ENCODE results near the gene NUTM2D. TPM values are rescaled to one million over a fixed set of nuclear protein-coding genes. Genes with fewer than 3 reads are reported as not detected.
"Not testable (repeated sequence)": the region's sequence is repeated elsewhere in the genome, so short reads cannot be mapped to it uniquely, and the experiment has no call there.

NUTM2D gene
- total RNA-seq (3.3 TPM), polyA plus RNA-seq (3.4 TPM)
- long read RNA-seq, donor 1 = 0 reads
- long read RNA-seq, donor 2 = 0 reads
- long read RNA-seq, donor 3 = 0 reads
- long read RNA-seq, donor 4 = 0 reads
- long read RNA-seq, donor 5 = 0 reads
- long read RNA-seq, donor 6 = 0 reads
- long read RNA-seq, donor 7 = 0 reads
- long read RNA-seq, donor 8, partial matches to known transcripts = 0 of 1 reads
- long read RNA-seq, donor 8, other reads (novel, unspliced or antisense) = 0 of 1 reads
- long read RNA-seq, donor 9 = 0 reads
- long read RNA-seq, donor 10 = 0 reads

GRCh38 chr10:87357444-87357843 lies at the start of gene NUTM2D:
Gene NUTM2D, plus strand, starts transcription at chr10:87357744. Its CDS starts 522 bp downstream, at chr10:87358266.
- H3K27ac ChIP-seq (ENCODE audit: low read depth in 1 of 2, low read length in 1 of 2); H3K36me3 ChIP-seq (ENCODE audit: control insufficient read depth in 2 of 2, insufficient read depth in 2 of 2, low read length in 1 of 2); H3K4me3 ChIP-seq (ENCODE audit: low read length in 2 of 2); H3K4me1 ChIP-seq (ENCODE audit: control insufficient read depth in 2 of 2, insufficient read depth in 2 of 2, low read length in 2 of 2); H3K27me3 ChIP-seq (ENCODE audit: control insufficient read depth in 2 of 2, insufficient read depth in 1 of 2, low read length in 1 of 2); DNase-seq (ENCODE audit: low read depth in 6 of 9, low spot score in 9 of 9); H3K9me3 ChIP-seq (ENCODE audit: control insufficient read depth in 2 of 2, insufficient read depth in 1 of 2, low read length in 1 of 2): not testable (repeated sequence)
- WGBS = 100% methylated on average over 1 of the region's 3 CpGs

- DNase-seq (ENCODE audit: low read depth in 6 of 9, low spot score in 9 of 9); H3K4me3 ChIP-seq (ENCODE audit: low read length in 2 of 2): not testable (repeated sequence)
Measured at GRCh38 chr10:87308702-87309101, 48.8 kb upstream of the NUTM2D start.

GRCh38 chr10:87309657-87310056 lies 47.9 kb upstream of the NUTM2D start:
- H3K36me3 ChIP-seq (ENCODE audit: control insufficient read depth in 2 of 2, insufficient read depth in 2 of 2, low read length in 1 of 2); H3K9me3 ChIP-seq (ENCODE audit: control insufficient read depth in 2 of 2, insufficient read depth in 1 of 2, low read length in 1 of 2); H3K27me3 ChIP-seq (ENCODE audit: control insufficient read depth in 2 of 2, insufficient read depth in 1 of 2, low read length in 1 of 2); DNase-seq (ENCODE audit: low read depth in 6 of 9, low spot score in 9 of 9); H3K27ac ChIP-seq (ENCODE audit: low read depth in 1 of 2, low read length in 1 of 2); H3K4me3 ChIP-seq (ENCODE audit: low read length in 2 of 2); H3K4me1 ChIP-seq (ENCODE audit: control insufficient read depth in 2 of 2, insufficient read depth in 2 of 2, low read length in 2 of 2): not testable (repeated sequence)

More at GRCh38 chr10:87308702-87309101, 48.8 kb upstream of the NUTM2D start:
- H3K4me1 ChIP-seq (ENCODE audit: control insufficient read depth in 2 of 2, insufficient read depth in 2 of 2, low read length in 2 of 2); H3K27me3 ChIP-seq (ENCODE audit: control insufficient read depth in 2 of 2, insufficient read depth in 1 of 2, low read length in 1 of 2); H3K27ac ChIP-seq (ENCODE audit: low read depth in 1 of 2, low read length in 1 of 2); H3K36me3 ChIP-seq (ENCODE audit: control insufficient read depth in 2 of 2, insufficient read depth in 2 of 2, low read length in 1 of 2); H3K9me3 ChIP-seq (ENCODE audit: control insufficient read depth in 2 of 2, insufficient read depth in 1 of 2, low read length in 1 of 2): not testable (repeated sequence)
- 95% methylated on average over 1 of the region's 1 CpG for WGBS

- H3K27ac ChIP-seq (ENCODE audit: low read depth in 1 of 2, low read length in 1 of 2); DNase-seq (ENCODE audit: low read depth in 6 of 9, low spot score in 9 of 9); H3K9me3 ChIP-seq (ENCODE audit: control insufficient read depth in 2 of 2, insufficient read depth in 1 of 2, low read length in 1 of 2); H3K4me1 ChIP-seq (ENCODE audit: control insufficient read depth in 2 of 2, insufficient read depth in 2 of 2, low read length in 2 of 2); H3K36me3 ChIP-seq (ENCODE audit: control insufficient read depth in 2 of 2, insufficient read depth in 2 of 2, low read length in 1 of 2); H3K27me3 ChIP-seq (ENCODE audit: control insufficient read depth in 2 of 2, insufficient read depth in 1 of 2, low read length in 1 of 2); H3K4me3 ChIP-seq (ENCODE audit: low read length in 2 of 2): not testable (repeated sequence)
- WGBS = 100% methylated on average over 1 of the region's 1 CpG
Measured at GRCh38 chr10:87311521-87311920, 46.0 kb upstream of the NUTM2D start.

GRCh38 chr10:87313649-87314359 lies 43.7 kb upstream of the NUTM2D start:
- not testable (repeated sequence) for DNase-seq (ENCODE audit: low read depth in 6 of 9, low spot score in 9 of 9); H3K27ac ChIP-seq (ENCODE audit: low read depth in 1 of 2, low read length in 1 of 2); H3K4me1 ChIP-seq (ENCODE audit: control insufficient read depth in 2 of 2, insufficient read depth in 2 of 2, low read length in 2 of 2); H3K4me3 ChIP-seq (ENCODE audit: low read length in 2 of 2); H3K9me3 ChIP-seq (ENCODE audit: control insufficient read depth in 2 of 2, insufficient read depth in 1 of 2, low read length in 1 of 2); H3K36me3 ChIP-seq (ENCODE audit: control insufficient read depth in 2 of 2, insufficient read depth in 2 of 2, low read length in 1 of 2); H3K27me3 ChIP-seq (ENCODE audit: control insufficient read depth in 2 of 2, insufficient read depth in 1 of 2, low read length in 1 of 2)
- WGBS = 66% methylated on average over 3 of the region's 3 CpGs

- H3K9me3 ChIP-seq (ENCODE audit: control insufficient read depth in 2 of 2, insufficient read depth in 1 of 2, low read length in 1 of 2); H3K4me3 ChIP-seq (ENCODE audit: low read length in 2 of 2); H3K27me3 ChIP-seq (ENCODE audit: control insufficient read depth in 2 of 2, insufficient read depth in 1 of 2, low read length in 1 of 2); H3K4me1 ChIP-seq (ENCODE audit: control insufficient read depth in 2 of 2, insufficient read depth in 2 of 2, low read length in 2 of 2); H3K27ac ChIP-seq (ENCODE audit: low read depth in 1 of 2, low read length in 1 of 2); H3K36me3 ChIP-seq (ENCODE audit: control insufficient read depth in 2 of 2, insufficient read depth in 2 of 2, low read length in 1 of 2); DNase-seq (ENCODE audit: low read depth in 6 of 9, low spot score in 9 of 9): not testable (repeated sequence)
- 92% methylated on average over 3 of the region's 4 CpGs for WGBS
Measured at GRCh38 chr10:87314360-87314973, 43.1 kb upstream of the NUTM2D start.

GRCh38 chr10:87321505-87321904 lies 36.0 kb upstream of the NUTM2D start:
- not testable (repeated sequence) for H3K27me3 ChIP-seq (ENCODE audit: control insufficient read depth in 2 of 2, insufficient read depth in 1 of 2, low read length in 1 of 2); H3K36me3 ChIP-seq (ENCODE audit: control insufficient read depth in 2 of 2, insufficient read depth in 2 of 2, low read length in 1 of 2)
- 100% methylated on average over 1 of the region's 1 CpG for WGBS

GRCh38 chr10:87324559-87324958 lies 33.0 kb upstream of the NUTM2D start:
- not testable (repeated sequence) for H3K4me3 ChIP-seq (ENCODE audit: low read length in 2 of 2); DNase-seq (ENCODE audit: low read depth in 6 of 9, low spot score in 9 of 9); H3K4me1 ChIP-seq (ENCODE audit: control insufficient read depth in 2 of 2, insufficient read depth in 2 of 2, low read length in 2 of 2); H3K27ac ChIP-seq (ENCODE audit: low read depth in 1 of 2, low read length in 1 of 2); H3K9me3 ChIP-seq (ENCODE audit: control insufficient read depth in 2 of 2, insufficient read depth in 1 of 2, low read length in 1 of 2); H3K27me3 ChIP-seq (ENCODE audit: control insufficient read depth in 2 of 2, insufficient read depth in 1 of 2, low read length in 1 of 2); H3K36me3 ChIP-seq (ENCODE audit: control insufficient read depth in 2 of 2, insufficient read depth in 2 of 2, low read length in 1 of 2)
- WGBS = 100% methylated on average over 4 of the region's 5 CpGs

More at GRCh38 chr10:87321505-87321904, 36.0 kb upstream of the NUTM2D start:
- DNase-seq (ENCODE audit: low read depth in 6 of 9, low spot score in 9 of 9); H3K9me3 ChIP-seq (ENCODE audit: control insufficient read depth in 2 of 2, insufficient read depth in 1 of 2, low read length in 1 of 2); H3K4me3 ChIP-seq (ENCODE audit: low read length in 2 of 2); H3K4me1 ChIP-seq (ENCODE audit: control insufficient read depth in 2 of 2, insufficient read depth in 2 of 2, low read length in 2 of 2); H3K27ac ChIP-seq (ENCODE audit: low read depth in 1 of 2, low read length in 1 of 2): not testable (repeated sequence)

- H3K36me3 ChIP-seq (ENCODE audit: control insufficient read depth in 2 of 2, insufficient read depth in 2 of 2, low read length in 1 of 2); H3K4me1 ChIP-seq (ENCODE audit: control insufficient read depth in 2 of 2, insufficient read depth in 2 of 2, low read length in 2 of 2); H3K4me3 ChIP-seq (ENCODE audit: low read length in 2 of 2); H3K27me3 ChIP-seq (ENCODE audit: control insufficient read depth in 2 of 2, insufficient read depth in 1 of 2, low read length in 1 of 2); H3K27ac ChIP-seq (ENCODE audit: low read depth in 1 of 2, low read length in 1 of 2); H3K9me3 ChIP-seq (ENCODE audit: control insufficient read depth in 2 of 2, insufficient read depth in 1 of 2, low read length in 1 of 2); DNase-seq (ENCODE audit: low read depth in 6 of 9, low spot score in 9 of 9): not testable (repeated sequence)
- WGBS = 100% methylated on average over 1 of the region's 1 CpG
Measured at GRCh38 chr10:87327958-87328357, 29.6 kb upstream of the NUTM2D start.
